Measurements from ENCODE around the gene FAM3D.

Gene FAM3D

GRCh38 chr3:58628823-58629562, 37.6 kb downstream of the FAM3D start:
- no peak overlapping the region for H3K4me3 ChIP-seq (ENCODE audit: low read depth, low read length)
- DNase-seq: no peak
- no peak for TF ChIP-seq CTCF (IDR thresholded peaks at IDR 0.05; ENCODE audit: low read depth, low read length)
- no peaks in the 10 kb centered on the region for H3K27me3 ChIP-seq
- H3K4me1 ChIP-seq: no peaks in the 10 kb centered on the region
- H3K36me3 ChIP-seq: no peaks in the 10 kb centered on the region
- H3K9me3 ChIP-seq: no peaks in the 10 kb centered on the region

GRCh38 chr3:58627941-58628340, 38.6 kb downstream of the FAM3D start:
- no peak overlapping the region for H3K4me3 ChIP-seq (ENCODE audit: low read depth, low read length)
- no peak for TF ChIP-seq CTCF (IDR thresholded peaks at IDR 0.05; ENCODE audit: low read depth, low read length)
- H3K9me3 ChIP-seq: no peaks in the 10 kb centered on the region
- no peak for DNase-seq
- H3K27me3 ChIP-seq: no peaks in the 10 kb centered on the region
- no peaks in the 10 kb centered on the region for H3K4me1 ChIP-seq
- H3K36me3 ChIP-seq: no peaks in the 10 kb centered on the region

GRCh38 chr3:58627570-58627885, 39.0 kb downstream of the FAM3D start:
- Histone ChIP-seq H3K4me1 (no peaks in the 10 kb centered on the region), H3K4me3 (ENCODE audit: low read depth, low read length) (no peak overlapping the region), H3K9me3 (no peaks in the 10 kb centered on the region), H3K27me3 (no peaks in the 10 kb centered on the region), H3K36me3 (no peaks in the 10 kb centered on the region)
- no peak for TF ChIP-seq CTCF (IDR thresholded peaks at IDR 0.05; ENCODE audit: low read depth, low read length)
- DNase-seq: peak; percentile 50

GRCh38 chr3:58626841-58627569, 39.6 kb downstream of the FAM3D start:
- TF ChIP-seq CTCF (IDR thresholded peaks at IDR 0.05; ENCODE audit: low read depth, low read length): no peak
- no peaks in the 10 kb centered on the region for H3K27me3 ChIP-seq
- no peaks in the 10 kb centered on the region for H3K4me1 ChIP-seq
- H3K4me3 ChIP-seq (ENCODE audit: low read depth, low read length): no peak overlapping the region
- DNase-seq: no peak
- H3K9me3 ChIP-seq: no peaks in the 10 kb centered on the region
- no peaks in the 10 kb centered on the region for H3K36me3 ChIP-seq

GRCh38 chr3:58625196-58625824, 41.3 kb downstream of the FAM3D start:
- H3K4me3 ChIP-seq (ENCODE audit: low read depth, low read length): no peak overlapping the region
- H3K27me3 ChIP-seq: no peaks in the 10 kb centered on the region
- DNase-seq: no peak
- no peaks in the 10 kb centered on the region for H3K4me1 ChIP-seq
- H3K36me3 ChIP-seq: no peaks in the 10 kb centered on the region
- TF ChIP-seq CTCF (IDR thresholded peaks at IDR 0.05; ENCODE audit: low read depth, low read length): no peak
- no peaks in the 10 kb centered on the region for H3K9me3 ChIP-seq

- Histone ChIP-seq H3K9me3 (no peaks in the 10 kb centered on the region), H3K4me1 (no peaks in the 10 kb centered on the region), H3K27me3 (no peaks in the 10 kb centered on the region), H3K4me3 (ENCODE audit: low read depth, low read length) (no peak overlapping the region), H3K36me3 (no peaks in the 10 kb centered on the region)
- DNase-seq: no peak
- TF ChIP-seq CTCF (IDR thresholded peaks at IDR 0.05; ENCODE audit: low read depth, low read length): no peak
Measured at GRCh38 chr3:58624550-58624949, 42.0 kb downstream of the FAM3D start.
